K562 treated with DMSO at 1 percent for 48 hours (cell line): ENCODE measurements around the gene TENT5D. TPM values are rescaled to one million over a fixed set of nuclear protein-coding genes. Genes with fewer than 3 reads are reported as not detected.

Experiments used
- total RNA-seq: library from RNA; unstranded; fragments of 300-600 nt; gene quantifications from 2 replicates; pipeline ENCODE4 v1.2.3, GENCODE V29; 2022; ENCODE audit warnings: low replicate concordance; ENCODE audit errors: extremely low read depth

TENT5D gene
- not detected in 2 replicates for total RNA-seq

DNA sequence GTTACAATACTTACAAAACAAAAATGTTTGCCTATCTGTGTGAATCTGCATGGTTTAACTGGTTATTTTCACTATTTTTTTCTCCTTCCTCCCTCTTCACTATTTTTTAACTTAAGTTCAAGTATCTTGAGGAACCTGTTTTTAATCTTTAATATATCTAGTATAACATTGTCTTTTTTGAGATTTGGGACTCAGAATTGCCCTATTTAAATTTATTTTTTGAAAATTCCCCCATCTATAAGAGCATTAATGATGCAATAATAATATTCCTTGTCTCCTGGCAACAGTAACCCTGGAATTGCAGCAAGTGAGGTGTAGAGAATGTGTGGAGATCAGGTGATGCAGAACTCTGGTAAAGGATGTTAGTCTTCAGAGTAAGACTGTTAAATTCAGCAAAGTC is at the start of gene TENT5D:
TSS of gene TENT5D (plus strand) at position 301 of the 400 bp plus-strand sequence. CDS start 22,093 bp downstream, outside the sequence.

